Gastroesophageal sphincter (tissue), 4 donors: ENCODE data around the gene NFATC2. TPM values are rescaled to one million over a fixed set of nuclear protein-coding genes. Genes with fewer than 3 reads are reported as not detected.

Experiments
- ATAC-seq: fragments of 150-250 bp; one replicate; pipeline ENCODE4 v1.9.1; 2016; ENCODE audit warnings: mild to moderate bottlenecking, moderate library complexity
- H3K27ac ChIP-seq, 4 donors: fragments of 200-600 bp; sonication (generic) in 3 of 4; 1 replicate in 3 of 4; 2 replicates in 1 of 4; pipeline ENCODE4 v1.5.1; 2016 to 2019
- H3K27me3 ChIP-seq: fragments of 200-600 bp; sonication (generic); one replicate; pipeline ENCODE4 v1.5.1; 2019
- H3K36me3 ChIP-seq, 2 donors: fragments of 200-600 bp; sonication (generic); one replicate each; pipeline ENCODE4 v1.5.1; 2019; ENCODE audit warnings: control low read depth in 1 of 2
- H3K4me1 ChIP-seq, 3 donors: fragments of 200-600 bp; sonication (generic); 1 replicate in 2 of 3; 2 replicates in 1 of 3; pipeline ENCODE4 v1.5.1; 2016 to 2019; ENCODE audit warnings: control low read depth in 2 of 3
- H3K4me3 ChIP-seq, 2 donors: fragments of 200-600 bp; sonication (generic); one replicate each; pipeline ENCODE4 v1.5.1; 2019; ENCODE audit warnings: mild to moderate bottlenecking in 1 of 2, moderate library complexity in 1 of 2
- H3K9me3 ChIP-seq, 3 donors: fragments of 200-600 bp; sonication (generic); one replicate each; pipeline ENCODE4 v1.5.1; 2017 to 2019; ENCODE audit warnings: control low read depth in 2 of 3
- EP300 ChIP-seq: sonication (generic); formaldehyde crosslinking; IDR thresholded peaks from one replicate; pipeline ENCODE4 v1.6.1; 2017; ENCODE audit warnings: antibody characterized with exemption, mild to moderate bottlenecking
- POLR2A ChIP-seq, 2 donors: fragments of 450-650 bp; IDR thresholded peaks; one replicate each; pipeline ENCODE4 v1.6.1; 2017; ENCODE audit warnings: antibody characterized with exemption in 2 of 2, mild to moderate bottlenecking in 2 of 2, moderate library complexity in 1 of 2
- POLR2AphosphoS5 ChIP-seq: sonication (generic); formaldehyde crosslinking; IDR thresholded peaks from one replicate; pipeline ENCODE4 v1.6.1; 2017; ENCODE audit warnings: antibody characterized with exemption
- WGBS, 2 donors: methylation state at CpG; one replicate each; pipeline ENCODE4 v1.1.5; 2018; ENCODE audit warnings: low coverage in 1 of 2; 5-methylcytosine and 5-hydroxymethylcytosine counted together
- total RNA-seq, 4 donors: library from RNA; depleted of rRNA; stranded (reverse); fragments of >200 nt; gene quantifications; one replicate each; pipeline ENCODE4 v1.1.0, GENCODE V29; 2016
- TF ChIP-seq, protein P1 (sequence below), 4 experiments: fragments of 200-600 bp in 2 of 4; fragments of 450-650 bp in 2 of 4; sonication (generic) in 1 of 4; IDR thresholded peaks; one replicate each; pipeline ENCODE4 v1.5.1; 2017 to 2019; ENCODE audit warnings: antibody characterized with exemption in 4 of 4, mild to moderate bottlenecking in 2 of 4, moderate library complexity in 2 of 4

The NFATC2 gene
- total RNA-seq, 4 donors from 2014 or later, result 4.4 to 20.2 (median 9.0) TPM

DNA sequence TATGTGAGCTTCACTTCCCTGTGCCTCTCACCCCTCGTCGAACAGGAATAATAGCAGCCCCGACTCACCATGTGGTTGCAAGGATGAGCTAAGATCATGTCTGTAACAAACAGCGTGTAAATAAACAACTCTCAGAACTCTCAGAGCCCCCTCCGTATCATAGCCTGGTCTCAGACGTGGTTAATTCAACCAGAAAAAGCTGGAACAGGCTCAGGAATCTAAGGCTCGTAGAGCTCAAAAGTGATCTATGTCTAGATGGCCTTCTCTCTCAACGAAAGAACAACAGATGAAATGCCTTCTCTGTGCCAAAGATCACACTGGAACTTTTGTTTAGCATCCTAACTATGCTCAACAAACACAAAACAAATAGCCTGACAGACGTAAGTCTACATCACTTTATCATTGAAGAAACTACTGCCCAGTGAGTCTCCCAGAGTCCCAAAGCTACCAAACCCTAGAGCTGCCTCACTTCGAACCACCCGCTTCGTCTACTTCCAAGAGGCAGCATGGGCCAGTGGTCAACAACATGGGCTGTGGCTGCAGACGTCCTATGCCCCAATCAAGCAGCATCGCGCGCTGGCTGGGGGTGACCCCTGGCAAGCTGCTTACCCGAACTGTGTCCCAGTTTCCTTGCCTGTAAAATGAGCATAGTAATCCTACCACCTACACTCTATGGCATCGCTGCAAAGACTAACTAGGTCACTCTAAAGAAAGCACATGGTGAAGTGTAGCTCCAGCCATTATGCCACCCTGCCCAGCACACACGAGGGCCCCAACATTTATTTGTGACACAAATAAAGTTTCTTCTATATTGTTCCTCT, 35.1 kb downstream of the NFATC2 start:
- peaks cover 0 to 9% of the 10 kb centered on the region in 2 donors for H3K36me3 ChIP-seq
- H3K27me3 ChIP-seq, result no peaks in the 10 kb centered on the region
- H3K4me1 ChIP-seq, result no peaks in the 10 kb centered on the region
- TF ChIP-seq POLR2AphosphoS5 (no peak), POLR2A (IDR thresholded peaks at IDR 0.05) (no peak), EP300 (no peak)
- TF ChIP-seq, protein P1, sequence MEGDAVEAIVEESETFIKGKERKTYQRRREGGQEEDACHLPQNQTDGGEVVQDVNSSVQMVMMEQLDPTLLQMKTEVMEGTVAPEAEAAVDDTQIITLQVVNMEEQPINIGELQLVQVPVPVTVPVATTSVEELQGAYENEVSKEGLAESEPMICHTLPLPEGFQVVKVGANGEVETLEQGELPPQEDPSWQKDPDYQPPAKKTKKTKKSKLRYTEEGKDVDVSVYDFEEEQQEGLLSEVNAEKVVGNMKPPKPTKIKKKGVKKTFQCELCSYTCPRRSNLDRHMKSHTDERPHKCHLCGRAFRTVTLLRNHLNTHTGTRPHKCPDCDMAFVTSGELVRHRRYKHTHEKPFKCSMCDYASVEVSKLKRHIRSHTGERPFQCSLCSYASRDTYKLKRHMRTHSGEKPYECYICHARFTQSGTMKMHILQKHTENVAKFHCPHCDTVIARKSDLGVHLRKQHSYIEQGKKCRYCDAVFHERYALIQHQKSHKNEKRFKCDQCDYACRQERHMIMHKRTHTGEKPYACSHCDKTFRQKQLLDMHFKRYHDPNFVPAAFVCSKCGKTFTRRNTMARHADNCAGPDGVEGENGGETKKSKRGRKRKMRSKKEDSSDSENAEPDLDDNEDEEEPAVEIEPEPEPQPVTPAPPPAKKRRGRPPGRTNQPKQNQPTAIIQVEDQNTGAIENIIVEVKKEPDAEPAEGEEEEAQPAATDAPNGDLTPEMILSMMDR (IDR thresholded peaks at IDR 0.05), result no peak
- H3K9me3 ChIP-seq, result no peaks in the 10 kb centered on the region
- WGBS, 2 donors, result 73 to 86% methylated on average over 13 to 16 of the region's 19 CpGs
- no peak overlapping the region for H3K4me3 ChIP-seq
- no peak overlapping the region for H3K27ac ChIP-seq
- no peak for ATAC-seq

DNA sequence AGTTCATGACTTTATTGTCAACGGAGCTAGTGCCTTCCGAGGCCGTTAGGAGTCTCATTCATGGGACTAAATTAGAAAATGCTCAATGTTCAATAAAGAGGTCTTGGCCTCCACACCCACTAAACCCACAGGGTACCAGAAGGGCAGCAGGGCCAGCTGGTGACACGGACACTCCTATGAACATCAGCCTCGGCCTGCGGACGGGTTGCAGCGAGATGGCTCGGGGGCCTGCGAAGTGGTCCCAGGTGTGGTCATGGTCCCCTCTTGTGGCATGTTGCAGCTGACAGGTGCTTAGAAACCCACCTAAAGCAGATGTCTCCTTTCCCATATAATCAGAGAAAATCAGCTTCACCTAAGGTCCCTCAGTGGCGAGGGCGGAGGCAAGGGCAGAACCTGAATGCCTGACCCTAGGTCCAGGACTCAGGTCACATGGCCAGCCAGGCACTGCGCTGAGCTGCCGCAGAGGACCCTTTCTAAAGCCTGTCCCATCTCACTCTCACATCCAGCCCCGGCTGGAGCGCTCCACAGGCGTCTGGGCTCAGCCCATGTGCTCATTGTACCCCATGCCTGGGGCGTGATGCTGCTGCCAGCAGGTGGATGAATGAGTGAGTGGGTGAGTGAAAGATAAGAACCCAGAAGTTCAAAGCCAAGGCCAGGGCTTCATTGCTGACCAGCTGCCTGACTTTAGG, 35.8 kb downstream of the NFATC2 start:
- no peak overlapping the region for H3K4me3 ChIP-seq
- TF ChIP-seq, protein P1 (IDR thresholded peaks at IDR 0.05), result no peak
- TF ChIP-seq POLR2AphosphoS5 (no peak), POLR2A (IDR thresholded peaks at IDR 0.05) (no peak), EP300 (no peak)
- no peaks in the 10 kb centered on the region for H3K27me3 ChIP-seq
- no peaks in the 10 kb centered on the region for H3K9me3 ChIP-seq
- no peak overlapping the region for H3K27ac ChIP-seq
- H3K36me3 ChIP-seq, result peaks cover 0 to 9% of the 10 kb centered on the region in 2 donors
- H3K4me1 ChIP-seq, result no peaks in the 10 kb centered on the region
- no peak for ATAC-seq
- 100% methylated on average over 4 of the region's 18 CpGs; no CpG with 5 or more reads in 1 of the 2 donors for WGBS, 2 donors

DNA sequence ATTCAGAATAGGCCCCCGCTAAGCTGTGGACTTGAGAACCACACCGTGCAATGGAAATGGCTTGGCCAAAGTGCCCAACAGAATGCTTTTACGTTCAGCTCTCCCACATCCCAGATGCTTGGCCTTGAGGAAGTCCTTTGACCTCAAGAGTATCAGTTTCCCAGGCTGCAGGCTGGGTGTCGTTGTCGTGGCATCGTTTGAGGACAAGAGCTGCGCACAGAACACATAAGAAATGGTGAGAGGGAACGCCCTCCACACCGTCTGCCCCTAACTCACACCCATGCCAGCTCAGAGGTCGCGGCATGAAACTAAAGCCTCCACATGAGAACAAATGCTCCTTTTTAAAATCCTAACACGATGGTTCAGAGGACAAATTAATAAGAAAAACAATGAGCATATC, 37.0 kb downstream of the NFATC2 start:
- Histone ChIP-seq H3K27ac (no peak overlapping the region), H3K36me3 (peaks cover 0 to 5% of the 10 kb centered on the region in 2 donors), H3K4me3 (no peak overlapping the region), H3K27me3 (no peaks in the 10 kb centered on the region), H3K9me3 (no peaks in the 10 kb centered on the region), H3K4me1 (no peaks in the 10 kb centered on the region)
- no peak for ATAC-seq
- WGBS, 2 donors, result 79 to 85% methylated on average over 3 to 9 of the region's 12 CpGs
- TF ChIP-seq EP300 (no peak), POLR2AphosphoS5 (no peak), POLR2A (IDR thresholded peaks at IDR 0.05) (no peak)
- TF ChIP-seq, protein P1 (IDR thresholded peaks at IDR 0.05), result no peak

DNA sequence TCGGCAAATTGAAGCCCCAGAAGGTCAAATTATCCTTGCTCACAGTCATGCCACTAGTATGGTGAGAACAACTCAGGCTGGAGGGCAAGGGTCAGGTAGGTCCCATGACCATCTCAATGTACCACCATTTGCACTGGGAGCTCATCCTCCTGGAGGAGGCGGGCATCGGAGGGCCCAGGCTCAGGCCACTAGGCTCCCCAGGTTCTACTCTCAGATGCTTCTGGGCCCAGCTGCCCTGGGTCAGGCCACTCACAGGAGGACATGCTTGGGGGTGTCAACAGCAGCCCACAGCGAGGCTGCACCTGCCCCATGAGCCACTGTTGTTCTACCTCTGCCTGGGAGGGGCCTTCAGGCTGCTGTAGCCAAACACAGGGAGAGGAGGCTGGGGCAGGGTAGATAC, 39.1 kb downstream of the NFATC2 start:
- H3K36me3 ChIP-seq, result peaks cover 0 to 5% of the 10 kb centered on the region in 2 donors
- no peak for ATAC-seq
- H3K27ac ChIP-seq, result no peak overlapping the region
- H3K9me3 ChIP-seq, result no peaks in the 10 kb centered on the region
- TF ChIP-seq POLR2AphosphoS5 (no peak), EP300 (no peak), POLR2A (IDR thresholded peaks at IDR 0.05) (no peak)
- TF ChIP-seq, protein P1 (IDR thresholded peaks at IDR 0.05), result no peak
- peaks cover 0 to under 1% (median 0%) of the 10 kb centered on the region in 3 donors for H3K4me1 ChIP-seq
- no peaks in the 10 kb centered on the region for H3K27me3 ChIP-seq
- H3K4me3 ChIP-seq, result no peak overlapping the region
- WGBS, 2 donors, result 29 to 67% methylated on average over 1 of the region's 4 CpGs
